Calu3 (cell line): Measurements from ENCODE around the gene MGAT4C. TPM values are rescaled to one million over a fixed set of nuclear protein-coding genes. Genes with fewer than 3 reads are reported as not detected.

Source experiments
- BruUV-seq: library from RNA; stranded (reverse); fragments of 400-500 nt; replicated peaks from 2 replicates; lab custom pipeline; 2021; lab: Mats Ljungman, UMichigan
- CTCF ChIA-PET: fragments of 300-600 bp; sonication (Branson Sonifier 250); formaldehyde crosslinking; loops from one replicate; lab custom pipeline; 2022; ENCODE audit warnings: antibody characterized with exemption; lab: Charles Lee
- DNase-seq: peaks from one replicate; pipeline ENCODE4 v3.0.0; 2022
- H3K27ac Mint-ChIP-seq: one replicate; pipeline ENCODE4 v1.8.0; 2022; ENCODE audit warnings: mixed read lengths; ENCODE audit not compliant: unreplicated experiment
- H3K27me3 Mint-ChIP-seq: one replicate; pipeline ENCODE4 v1.8.0; 2022; ENCODE audit warnings: mixed read lengths; ENCODE audit not compliant: unreplicated experiment
- H3K36me3 Mint-ChIP-seq: one replicate; pipeline ENCODE4 v1.8.0; 2022; ENCODE audit warnings: mild to moderate bottlenecking, moderate library complexity, mixed read lengths; ENCODE audit not compliant: insufficient read depth, unreplicated experiment
- H3K4me1 Mint-ChIP-seq: one replicate; pipeline ENCODE4 v1.8.0; 2022; ENCODE audit warnings: mild to moderate bottlenecking, low read depth, mixed read lengths; ENCODE audit not compliant: unreplicated experiment
- H3K4me3 Mint-ChIP-seq: one replicate; pipeline ENCODE4 v1.8.0; 2022; ENCODE audit warnings: mild to moderate bottlenecking, low read depth, moderate library complexity, mixed read lengths; ENCODE audit not compliant: unreplicated experiment
- H3K9me3 Mint-ChIP-seq: one replicate; pipeline ENCODE4 v1.8.0; 2022; ENCODE audit warnings: low read depth, mixed read lengths; ENCODE audit not compliant: unreplicated experiment
- CTCF ChIP-seq: fragments of 200-600 bp; IDR thresholded peaks from one replicate; pipeline ENCODE4 v1.8.0; 2022; ENCODE audit warnings: antibody characterized with exemption; ENCODE audit not compliant: unreplicated experiment
- intact Hi-C: fragments of 100-400 bp; cut with micrococcal nuclease; formaldehyde crosslinking; loops from one replicate; pipeline ENCODE4 v1.10.0; 2022; ENCODE audit not compliant: unreplicated experiment
- total RNA-seq: library from RNA; stranded (reverse); gene quantifications from 2 replicates; pipeline ENCODE4 v1.2.3, GENCODE V29; 2022

Gene MGAT4C
- total RNA-seq, 1 experiment from 2014 or later, result not detected

- Mint-ChIP-seq H3K4me1 (peaks cover 2% of the 10 kb centered on the region), H3K27me3 (no peaks in the 10 kb centered on the region), H3K4me3 (no peak overlapping the region), H3K27ac (no peak overlapping the region), H3K9me3 (no peaks in the 10 kb centered on the region), H3K36me3 (no peaks in the 10 kb centered on the region)
- intact Hi-C loops, result no loop called here
- BruUV-seq, result no TSS peak
- CTCF ChIA-PET, result no interaction called here
- DNase-seq, result no peak
- no peak for TF ChIP-seq CTCF
Observed at GRCh38 chr12:85968606-85969005, 287.6 kb downstream of the MGAT4C start.

- Mint-ChIP-seq H3K27me3 (no peaks in the 10 kb centered on the region), H3K27ac (no peak overlapping the region), H3K4me1 (peaks cover 6% of the 10 kb centered on the region), H3K4me3 (no peak overlapping the region), H3K36me3 (no peaks in the 10 kb centered on the region), H3K9me3 (no peaks in the 10 kb centered on the region)
- no peak for TF ChIP-seq CTCF
- BruUV-seq, result no TSS peak
- CTCF ChIA-PET, result no interaction called here
- intact Hi-C loops, result no loop called here
- DNase-seq, result no peak
Observed at GRCh38 chr12:85963326-85963725, 292.9 kb downstream of the MGAT4C start.

- Mint-ChIP-seq H3K27me3 (no peaks in the 10 kb centered on the region), H3K4me3 (no peak overlapping the region), H3K4me1 (no peaks in the 10 kb centered on the region), H3K9me3 (no peaks in the 10 kb centered on the region), H3K36me3 (no peaks in the 10 kb centered on the region), H3K27ac (no peak overlapping the region)
- TF ChIP-seq CTCF, result no peak
- intact Hi-C loops, result loop anchor here (5.0 to 10.0 kb wide), 5 partner anchors 231 to 1889 kb away; no protein-coding TSS in a partner anchor
- DNase-seq, result no peak
- no TSS peak for BruUV-seq
- CTCF ChIA-PET, result no interaction called here
Observed at GRCh38 chr12:85956081-85956480, 300.1 kb downstream of the MGAT4C start.

GRCh38 chr12:85955127-85955526 lies 301.1 kb downstream of the MGAT4C start:
- H3K4me3 Mint-ChIP-seq, result no peak overlapping the region
- no peaks in the 10 kb centered on the region for H3K4me1 Mint-ChIP-seq
- CTCF ChIA-PET, result no interaction called here
- BruUV-seq, result no TSS peak
- H3K36me3 Mint-ChIP-seq, result no peaks in the 10 kb centered on the region
- TF ChIP-seq CTCF, result no peak
- intact Hi-C loops, result loop anchor here (5.0 to 10.0 kb wide), 5 partner anchors 232 to 1890 kb away; no protein-coding TSS in a partner anchor
- no peak for DNase-seq
- no peaks in the 10 kb centered on the region for H3K27me3 Mint-ChIP-seq
- H3K27ac Mint-ChIP-seq, result no peak overlapping the region
- no peaks in the 10 kb centered on the region for H3K9me3 Mint-ChIP-seq
